Measurements from ENCODE around the gene SEMA3B. TPM values are rescaled to one million over a fixed set of nuclear protein-coding genes. Genes with fewer than 3 reads are reported as not detected.
"Not testable (repeated sequence)": the region's sequence is repeated elsewhere in the genome, so short reads cannot be mapped to it uniquely, and the experiment has no call there.

The SEMA3B gene
- total RNA-seq, 4 donors from 2014 or later: 21.0 to 31.0 (median 26.5) TPM

DNA sequence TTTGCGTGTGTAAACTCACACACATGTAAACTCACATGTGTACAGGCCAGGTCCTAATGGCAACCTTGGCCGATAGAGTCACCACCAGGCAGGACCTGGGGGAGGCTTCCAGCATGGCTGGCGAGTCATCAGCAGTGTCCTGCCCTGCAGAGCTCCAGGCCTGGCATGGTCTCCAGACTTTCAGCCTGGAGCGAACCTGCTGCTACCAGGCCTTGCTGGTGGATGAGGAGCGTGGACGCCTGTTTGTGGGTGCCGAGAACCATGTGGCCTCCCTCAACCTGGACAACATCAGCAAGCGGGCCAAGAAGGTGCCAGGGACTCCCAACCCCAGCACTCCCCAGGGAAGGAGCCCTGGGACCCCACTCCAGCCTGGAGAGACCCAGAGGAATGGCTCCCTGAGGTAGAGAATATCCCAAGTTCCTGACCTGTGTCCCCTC lies 1.0 kb downstream of the SEMA3B start:
- TF ChIP-seq, protein P1, sequence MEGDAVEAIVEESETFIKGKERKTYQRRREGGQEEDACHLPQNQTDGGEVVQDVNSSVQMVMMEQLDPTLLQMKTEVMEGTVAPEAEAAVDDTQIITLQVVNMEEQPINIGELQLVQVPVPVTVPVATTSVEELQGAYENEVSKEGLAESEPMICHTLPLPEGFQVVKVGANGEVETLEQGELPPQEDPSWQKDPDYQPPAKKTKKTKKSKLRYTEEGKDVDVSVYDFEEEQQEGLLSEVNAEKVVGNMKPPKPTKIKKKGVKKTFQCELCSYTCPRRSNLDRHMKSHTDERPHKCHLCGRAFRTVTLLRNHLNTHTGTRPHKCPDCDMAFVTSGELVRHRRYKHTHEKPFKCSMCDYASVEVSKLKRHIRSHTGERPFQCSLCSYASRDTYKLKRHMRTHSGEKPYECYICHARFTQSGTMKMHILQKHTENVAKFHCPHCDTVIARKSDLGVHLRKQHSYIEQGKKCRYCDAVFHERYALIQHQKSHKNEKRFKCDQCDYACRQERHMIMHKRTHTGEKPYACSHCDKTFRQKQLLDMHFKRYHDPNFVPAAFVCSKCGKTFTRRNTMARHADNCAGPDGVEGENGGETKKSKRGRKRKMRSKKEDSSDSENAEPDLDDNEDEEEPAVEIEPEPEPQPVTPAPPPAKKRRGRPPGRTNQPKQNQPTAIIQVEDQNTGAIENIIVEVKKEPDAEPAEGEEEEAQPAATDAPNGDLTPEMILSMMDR (IDR thresholded peaks at IDR 0.05): no peak
- TF ChIP-seq POLR2A (IDR thresholded peaks at IDR 0.05): no peak
- no peak for DNase-seq
- Histone ChIP-seq H3K27ac (peak overlapping the region in 1 of 3 donors; percentile 92), H3K4me3 (replicated peaks in 1 of 3) (no peak overlapping the region), H3K4me1 (peaks cover 56 to 76% of the 10 kb centered on the region in 2 donors), H3K27me3 (no peaks in the 10 kb centered on the region), H3K36me3 (no peaks in the 10 kb centered on the region), H3K9me3 (no peaks in the 10 kb centered on the region)
- 97% methylated on average over 8 of the region's 8 CpGs; no CpG with 5 or more reads in 1 of the 2 donors for WGBS, 2 donors
- intact Hi-C loops (cut with DNase I): no loop called here

DNA sequence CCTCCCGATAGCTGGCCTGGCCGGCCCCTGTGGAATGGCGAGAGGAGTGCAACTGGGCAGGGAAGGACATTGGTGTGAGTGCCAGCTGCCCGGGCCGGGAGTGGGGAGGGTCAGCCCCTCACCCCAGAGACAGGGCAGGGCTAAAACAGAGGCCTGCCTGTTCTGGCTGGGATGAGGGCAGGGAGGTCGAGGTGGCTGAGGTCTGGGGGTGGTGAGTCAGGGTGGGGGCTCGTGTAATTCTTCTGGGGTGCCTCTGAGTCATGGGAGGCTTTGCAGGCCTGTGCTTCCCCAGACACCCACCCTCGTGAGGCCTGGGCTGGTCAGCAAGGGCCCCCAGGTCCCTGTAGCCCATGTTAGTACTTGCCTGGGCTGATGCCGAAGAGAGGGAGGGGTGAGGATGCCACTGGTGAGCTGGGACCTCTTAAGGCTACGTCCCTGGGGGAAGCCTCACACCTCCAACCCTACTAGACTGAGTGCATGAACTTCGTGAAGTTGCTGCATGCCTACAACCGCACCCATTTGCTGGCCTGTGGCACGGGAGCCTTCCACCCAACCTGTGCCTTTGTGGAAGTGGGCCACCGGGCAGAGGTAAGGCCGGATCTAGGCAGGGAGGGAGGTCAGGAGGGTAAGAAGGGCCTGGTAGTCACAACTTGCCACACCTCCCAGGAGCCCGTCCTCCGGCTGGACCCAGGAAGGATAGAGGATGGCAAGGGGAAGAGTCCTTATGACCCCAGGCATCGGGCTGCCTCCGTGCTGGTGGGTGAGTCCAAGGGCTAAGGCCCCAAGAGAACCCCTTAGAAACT lies 1.7 kb downstream of the SEMA3B start:
- Histone ChIP-seq H3K36me3 (no peaks in the 10 kb centered on the region), H3K4me1 (peaks cover 51 to 70% of the 10 kb centered on the region in 2 donors), H3K27ac (no peak overlapping the region), H3K4me3 (replicated peaks in 1 of 3) (no peak overlapping the region), H3K9me3 (no peaks in the 10 kb centered on the region), H3K27me3 (no peaks in the 10 kb centered on the region)
- TF ChIP-seq POLR2A (IDR thresholded peaks at IDR 0.05): no peak
- TF ChIP-seq, protein P1 (IDR thresholded peaks at IDR 0.05): no peak
- intact Hi-C loops (cut with DNase I): no loop called here
- 88 to 89% methylated on average over 10 to 17 of the region's 19 CpGs for WGBS, 2 donors
- no peak for DNase-seq

DNA sequence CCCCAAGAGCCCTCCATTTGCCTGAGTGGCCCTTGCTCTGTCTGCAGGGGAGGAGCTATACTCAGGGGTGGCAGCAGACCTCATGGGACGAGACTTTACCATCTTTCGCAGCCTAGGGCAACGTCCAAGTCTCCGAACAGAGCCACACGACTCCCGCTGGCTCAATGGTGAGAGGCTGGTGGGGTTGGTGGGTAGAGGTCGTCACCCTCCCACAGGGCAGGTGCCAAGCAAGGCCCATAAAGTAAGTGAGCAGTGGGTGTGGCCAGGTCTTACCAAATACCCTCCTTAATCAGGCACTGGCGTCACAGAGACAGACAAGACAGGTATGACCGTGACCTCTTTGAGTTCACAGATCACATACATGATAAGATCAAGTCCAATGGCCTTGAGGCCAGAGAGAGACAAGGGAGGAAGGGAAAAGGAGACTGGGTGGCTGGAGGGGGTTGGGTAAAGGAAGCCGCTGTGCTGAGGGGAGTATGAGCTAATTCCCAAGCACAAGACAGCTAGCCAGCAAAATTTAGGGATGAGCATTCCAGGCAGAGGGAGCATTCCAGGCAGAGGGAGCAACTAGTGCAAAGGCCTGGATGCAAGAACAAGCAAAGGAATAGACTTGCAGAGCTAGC lies 2.5 kb downstream of the SEMA3B start:
- peaks cover 43 to 62% of the 10 kb centered on the region in 2 donors for H3K4me1 ChIP-seq
- H3K27ac ChIP-seq: no peak overlapping the region
- H3K36me3 ChIP-seq: no peaks in the 10 kb centered on the region
- no peak overlapping the region for H3K4me3 ChIP-seq (replicated peaks in 1 of 3)
- intact Hi-C loops (cut with DNase I): no loop called here
- H3K9me3 ChIP-seq: no peaks in the 10 kb centered on the region
- no peaks in the 10 kb centered on the region for H3K27me3 ChIP-seq
- no peak for DNase-seq
- 89 to 92% methylated on average over 9 to 10 of the region's 10 CpGs for WGBS, 2 donors
- no peak for TF ChIP-seq POLR2A (IDR thresholded peaks at IDR 0.05)
- TF ChIP-seq, protein P1 (IDR thresholded peaks at IDR 0.05): no peak

DNA sequence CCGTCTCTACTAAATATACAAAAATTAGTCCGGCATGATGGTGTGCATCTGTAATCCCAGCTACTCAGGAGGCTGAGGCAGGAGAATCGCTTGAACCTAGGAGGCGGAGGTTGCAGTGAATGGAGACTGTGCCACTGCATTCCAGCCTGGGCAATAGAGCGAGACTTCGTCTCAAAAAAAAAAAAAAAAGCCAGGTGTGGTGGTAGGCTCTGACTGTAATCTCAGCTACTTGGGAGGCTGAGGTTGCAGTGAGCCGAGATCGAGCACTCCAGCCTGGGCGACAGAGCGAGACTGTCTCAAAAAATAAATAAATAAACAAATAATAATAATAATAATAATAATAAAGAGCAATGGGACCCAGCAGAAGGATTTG lies 3.6 kb downstream of the SEMA3B start:
- not testable (repeated sequence) for H3K4me3 ChIP-seq (replicated peaks in 1 of 3); H3K27me3 ChIP-seq; DNase-seq; H3K9me3 ChIP-seq; H3K36me3 ChIP-seq; H3K27ac ChIP-seq
- H3K4me1 ChIP-seq: peaks cover 34 to 54% of the 10 kb centered on the region in 2 donors
- intact Hi-C loops (cut with DNase I): loop anchor here (2.0 kb wide), 1 partner anchor 46 kb away; no protein-coding TSS in a partner anchor
- 48 to 56% methylated on average over 10 of the region's 10 CpGs for WGBS, 2 donors

DNA sequence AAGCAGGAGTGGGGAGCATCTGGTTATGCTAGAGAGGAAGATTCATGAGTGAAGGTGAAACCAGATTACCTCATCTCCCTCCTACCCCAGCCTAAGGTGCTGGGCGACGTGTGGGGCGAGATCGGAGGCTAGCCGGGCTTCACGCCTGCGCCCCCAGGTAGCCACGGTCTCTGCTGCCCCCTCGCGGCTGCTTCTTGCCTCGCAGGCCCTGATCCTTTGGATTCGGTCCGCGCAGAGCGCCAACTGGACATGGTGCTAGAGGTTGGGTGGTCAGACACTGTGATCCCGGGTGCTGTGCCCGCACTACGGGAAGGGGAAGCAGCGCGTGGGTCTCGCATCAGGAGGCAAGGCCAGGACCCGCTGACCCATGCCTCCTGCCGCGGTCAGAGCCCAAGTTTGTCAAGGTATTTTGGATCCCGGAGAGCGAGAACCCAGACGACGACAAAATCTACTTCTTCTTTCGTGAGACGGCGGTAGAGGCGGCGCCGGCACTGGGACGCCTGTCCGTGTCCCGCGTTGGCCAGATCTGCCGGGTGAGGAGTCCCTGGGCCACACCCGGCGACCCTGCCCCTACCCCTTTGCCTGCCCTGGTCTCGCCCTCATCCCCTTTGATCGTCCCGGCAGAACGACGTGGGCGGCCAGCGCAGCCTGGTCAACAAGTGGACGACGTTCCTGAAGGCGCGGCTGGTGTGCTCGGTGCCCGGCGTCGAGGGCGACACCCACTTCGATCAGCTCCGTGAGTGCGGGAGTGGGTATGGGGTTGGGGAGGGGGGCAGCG lies 4.2 kb downstream of the SEMA3B start:
- peak; percentile 84 to 88 for DNase-seq
- peak overlapping the region in 1 of 3 donors; percentile 43 for H3K27ac ChIP-seq
- H3K4me3 ChIP-seq (replicated peaks in 1 of 3): peak overlapping the region in 1 of 3 donors; percentile 13
- no peaks in the 10 kb centered on the region for H3K9me3 ChIP-seq
- no peaks in the 10 kb centered on the region for H3K27me3 ChIP-seq
- peaks cover 28 to 48% of the 10 kb centered on the region in 2 donors for H3K4me1 ChIP-seq
- intact Hi-C loops (cut with DNase I): loop anchor here (2.0 kb wide), 1 partner anchor 46 kb away; no protein-coding TSS in a partner anchor
- TF ChIP-seq, protein P1 (IDR thresholded peaks at IDR 0.05): peak; percentile 95 to 99 (median 97)
- TF ChIP-seq POLR2A (IDR thresholded peaks at IDR 0.05): peak in 1 of 2 donors; percentile 17
- H3K36me3 ChIP-seq: no peaks in the 10 kb centered on the region
- WGBS, 2 donors: 1 to 3% methylated on average over 14 to 39 of the region's 61 CpGs
